ENCODE data around the gene AFF3. TPM values are rescaled to one million over a fixed set of nuclear protein-coding genes. Genes with fewer than 3 reads are reported as not detected.

Gene AFF3
- polyA plus RNA-seq, 3 donors from 2014 or later, result 1.4 to 7.4 (median 3.8) TPM

GRCh38 chr2:99802734-99803133 is 339.7 kb downstream of the AFF3 start:
- H3K4me1 Mint-ChIP-seq, result no peaks in the 10 kb centered on the region
- no peak overlapping the region for H3K4me3 Mint-ChIP-seq
- no peaks in the 10 kb centered on the region for H3K36me3 Mint-ChIP-seq
- H3K27me3 Mint-ChIP-seq (ENCODE audit: low read depth in 3 of 3), result peaks cover 0 to 4% (median 3%) of the 10 kb centered on the region in 3 donors
- no peak for DNase-seq
- H3K27ac Mint-ChIP-seq, result no peak overlapping the region
- H3K9me3 Mint-ChIP-seq, result peaks cover 0 to under 1% (median 0%) of the 10 kb centered on the region in 6 donors

GRCh38 chr2:99801327-99801901 is 341.0 kb downstream of the AFF3 start:
- no peak overlapping the region for H3K4me3 Mint-ChIP-seq

GRCh38 chr2:99797475-99797874 is 344.9 kb downstream of the AFF3 start:
- Mint-ChIP-seq H3K27ac (no peak overlapping the region), H3K36me3 (no peaks in the 10 kb centered on the region), H3K9me3 (peaks cover 0 to 13% (median under 1%) of the 10 kb centered on the region in 6 donors), H3K4me3 (no peak overlapping the region), H3K4me1 (no peaks in the 10 kb centered on the region), H3K27me3 (ENCODE audit: low read depth in 3 of 3) (peaks cover 1 to 4% (median 2%) of the 10 kb centered on the region in 3 donors)
- DNase-seq, result no peak

More at GRCh38 chr2:99801327-99801901, 341.0 kb downstream of the AFF3 start:
- H3K36me3 Mint-ChIP-seq, result no peaks in the 10 kb centered on the region
- no peak for DNase-seq
- H3K27me3 Mint-ChIP-seq (ENCODE audit: low read depth in 3 of 3), result peaks cover 0 to 4% (median 3%) of the 10 kb centered on the region in 3 donors
- H3K9me3 Mint-ChIP-seq, result peaks cover 0 to 13% (median 0%) of the 10 kb centered on the region in 6 donors
- no peak overlapping the region for H3K27ac Mint-ChIP-seq
- H3K4me1 Mint-ChIP-seq, result no peaks in the 10 kb centered on the region

- Mint-ChIP-seq H3K4me1 (no peaks in the 10 kb centered on the region), H3K27ac (no peak overlapping the region), H3K36me3 (no peaks in the 10 kb centered on the region), H3K27me3 (ENCODE audit: low read depth in 3 of 3) (peaks cover 0 to 4% (median 4%) of the 10 kb centered on the region in 3 donors), H3K4me3 (no peak overlapping the region), H3K9me3 (peaks cover 0 to 13% (median under 1%) of the 10 kb centered on the region in 6 donors)
- no peak for DNase-seq
These were observed 348.0 kb downstream of the AFF3 start for GRCh38 chr2:99794414-99794813.

- Mint-ChIP-seq H3K4me1 (no peaks in the 10 kb centered on the region), H3K27me3 (ENCODE audit: low read depth in 3 of 3) (peaks cover 0 to 5% (median 4%) of the 10 kb centered on the region in 3 donors), H3K36me3 (no peaks in the 10 kb centered on the region), H3K27ac (no peak overlapping the region), H3K4me3 (no peak overlapping the region), H3K9me3 (peaks cover 0 to 13% (median under 1%) of the 10 kb centered on the region in 6 donors)
- no peak for DNase-seq
These were observed 349.4 kb downstream of the AFF3 start for GRCh38 chr2:99793022-99793421.

- H3K27me3 Mint-ChIP-seq (ENCODE audit: low read depth in 3 of 3), result peaks cover 0 to 6% (median 5%) of the 10 kb centered on the region in 3 donors
- DNase-seq, result no peak
- H3K4me3 Mint-ChIP-seq, result no peak overlapping the region
- H3K36me3 Mint-ChIP-seq, result no peaks in the 10 kb centered on the region
- no peak overlapping the region for H3K27ac Mint-ChIP-seq
- no peaks in the 10 kb centered on the region for H3K4me1 Mint-ChIP-seq
- H3K9me3 Mint-ChIP-seq, result no peaks in the 10 kb centered on the region
These were observed 352.5 kb downstream of the AFF3 start for GRCh38 chr2:99789849-99790248.

GRCh38 chr2:99787769-99788382 is 354.5 kb downstream of the AFF3 start:
- no peaks in the 10 kb centered on the region for H3K36me3 Mint-ChIP-seq
- H3K4me3 Mint-ChIP-seq, result no peak overlapping the region
- DNase-seq, result no peak
- H3K27me3 Mint-ChIP-seq (ENCODE audit: low read depth in 3 of 3), result peaks cover 0 to 6% (median 3%) of the 10 kb centered on the region in 3 donors
- H3K9me3 Mint-ChIP-seq, result no peaks in the 10 kb centered on the region
- H3K4me1 Mint-ChIP-seq, result no peaks in the 10 kb centered on the region
- no peak overlapping the region for H3K27ac Mint-ChIP-seq

GRCh38 chr2:99786636-99787390 is 355.6 kb downstream of the AFF3 start:
- no peak for DNase-seq
- H3K4me1 Mint-ChIP-seq, result no peaks in the 10 kb centered on the region
- no peaks in the 10 kb centered on the region for H3K36me3 Mint-ChIP-seq
- no peak overlapping the region for H3K4me3 Mint-ChIP-seq
- no peaks in the 10 kb centered on the region for H3K9me3 Mint-ChIP-seq
- no peak overlapping the region for H3K27ac Mint-ChIP-seq
- H3K27me3 Mint-ChIP-seq (ENCODE audit: low read depth in 3 of 3), result peaks cover 0 to 6% (median 3%) of the 10 kb centered on the region in 3 donors

GRCh38 chr2:99784946-99785345 is 357.4 kb downstream of the AFF3 start:
- no peak for DNase-seq
- H3K4me3 Mint-ChIP-seq, result no peak overlapping the region
- H3K4me1 Mint-ChIP-seq, result no peaks in the 10 kb centered on the region
- peaks cover 0 to 7% (median 0%) of the 10 kb centered on the region in 6 donors for H3K9me3 Mint-ChIP-seq
- H3K36me3 Mint-ChIP-seq, result no peaks in the 10 kb centered on the region
- H3K27ac Mint-ChIP-seq, result no peak overlapping the region
- H3K27me3 Mint-ChIP-seq (ENCODE audit: low read depth in 3 of 3), result peaks cover 2 to 5% (median 4%) of the 10 kb centered on the region in 3 donors

GRCh38 chr2:99784282-99784681 is 358.1 kb downstream of the AFF3 start:
- Mint-ChIP-seq H3K9me3 (peaks cover 0 to 7% (median 0%) of the 10 kb centered on the region in 6 donors), H3K27me3 (ENCODE audit: low read depth in 3 of 3) (peaks cover 2 to 5% (median 4%) of the 10 kb centered on the region in 3 donors), H3K4me3 (no peak overlapping the region), H3K27ac (no peak overlapping the region), H3K36me3 (no peaks in the 10 kb centered on the region), H3K4me1 (no peaks in the 10 kb centered on the region)
- DNase-seq, result no peak

- H3K36me3 Mint-ChIP-seq, result no peaks in the 10 kb centered on the region
- peaks cover 0 to 7% (median 2%) of the 10 kb centered on the region in 6 donors for H3K9me3 Mint-ChIP-seq
- no peaks in the 10 kb centered on the region for H3K4me1 Mint-ChIP-seq
- H3K27me3 Mint-ChIP-seq (ENCODE audit: low read depth in 3 of 3), result peaks cover under 1 to 5% (median 3%) of the 10 kb centered on the region in 3 donors
- H3K4me3 Mint-ChIP-seq, result no peak overlapping the region
- no peak for DNase-seq
- H3K27ac Mint-ChIP-seq, result no peak overlapping the region
These were observed 362.1 kb downstream of the AFF3 start for GRCh38 chr2:99780276-99780675.

GRCh38 chr2:99779276-99779675 is 363.1 kb downstream of the AFF3 start:
- Mint-ChIP-seq H3K9me3 (peaks cover 0 to 12% (median 2%) of the 10 kb centered on the region in 6 donors), H3K27me3 (ENCODE audit: low read depth in 3 of 3) (peaks cover 3 to 5% (median 4%) of the 10 kb centered on the region in 3 donors), H3K36me3 (peaks cover 0 to 3% (median 0%) of the 10 kb centered on the region in 3 donors), H3K27ac (no peak overlapping the region), H3K4me3 (no peak overlapping the region), H3K4me1 (no peaks in the 10 kb centered on the region)
- no peak for DNase-seq

GRCh38 chr2:99777656-99778290 is 364.6 kb downstream of the AFF3 start:
- peaks cover 4 to 7% (median 7%) of the 10 kb centered on the region in 3 donors for H3K27me3 Mint-ChIP-seq (ENCODE audit: low read depth in 3 of 3)
- DNase-seq, result no peak
- H3K9me3 Mint-ChIP-seq, result peaks cover 0 to 12% (median 2%) of the 10 kb centered on the region in 6 donors
- H3K4me1 Mint-ChIP-seq, result no peaks in the 10 kb centered on the region
- peaks cover 0 to 5% (median 0%) of the 10 kb centered on the region in 3 donors for H3K36me3 Mint-ChIP-seq
- no peak overlapping the region for H3K27ac Mint-ChIP-seq
- no peak overlapping the region for H3K4me3 Mint-ChIP-seq
